HG02840 (cell line): ENCODE data around the gene TEAD4.

ENCODE experiments used
- ATAC-seq: cut with Tn5 transposase; IDR thresholded peaks from one replicate; pipeline ENCODE4 v1.9.1; 2021; ENCODE audit warnings: mild to moderate bottlenecking, moderate library complexity, moderate number of reproducible peaks; ENCODE audit not compliant: unreplicated experiment, low FRiP score

The TEAD4 gene

GRCh38 chr12:2959192-2959504 lies at the start of gene TEAD4:
TSS of gene TEAD4 (plus strand) at chr12:2959397.
- no peak for ATAC-seq

- no peak for ATAC-seq
Measured at GRCh38 chr12:2912216-2912575, 47.0 kb upstream of the TEAD4 start.

- no peak for ATAC-seq
Measured at GRCh38 chr12:2919249-2919648, 39.9 kb upstream of the TEAD4 start.

GRCh38 chr12:2922329-2922728 lies 36.9 kb upstream of the TEAD4 start:
- ATAC-seq: no peak

DNA sequence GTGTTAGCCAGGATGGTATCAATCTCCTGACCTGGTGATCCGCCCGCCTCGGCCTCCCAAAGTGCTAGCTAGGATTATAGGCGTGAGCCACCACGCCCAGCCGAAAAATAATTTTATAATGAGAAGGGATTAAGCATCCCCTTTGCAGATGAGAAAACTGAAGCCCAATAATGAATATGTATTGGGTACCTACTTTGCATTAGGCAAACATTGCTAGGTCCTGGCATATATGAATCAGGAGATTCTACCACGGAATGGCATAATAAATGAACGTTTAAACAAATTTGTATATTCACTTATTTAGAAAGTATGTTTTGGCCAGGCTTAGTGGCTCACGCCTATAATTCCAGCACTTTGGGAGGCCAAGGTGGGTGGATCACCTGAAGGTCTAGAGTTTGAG lies 36.1 kb upstream of the TEAD4 start:
- no peak for ATAC-seq

DNA sequence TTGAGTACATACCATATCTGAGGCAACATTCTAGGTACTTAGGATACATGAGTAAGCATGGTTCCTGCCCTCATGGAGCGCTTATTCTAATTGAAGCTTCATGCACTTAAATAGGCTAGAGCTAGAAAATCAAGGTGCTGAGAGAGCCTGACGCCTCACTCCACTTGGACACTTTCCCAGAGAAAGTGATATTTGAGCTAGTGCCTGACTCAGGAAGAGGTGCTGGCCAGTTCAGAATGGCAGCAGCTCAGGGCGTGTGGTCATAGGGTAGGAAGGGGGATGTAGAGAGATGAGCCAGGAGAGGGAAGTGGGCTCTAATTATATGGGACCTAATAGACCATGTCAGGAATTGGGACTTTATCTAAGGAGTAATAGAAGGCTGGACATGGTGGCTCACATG lies 35.2 kb upstream of the TEAD4 start:
- no peak for ATAC-seq

- no peak for ATAC-seq
Measured at GRCh38 chr12:2925322-2925995, 33.7 kb upstream of the TEAD4 start.

- ATAC-seq: no peak
Measured at GRCh38 chr12:2930865-2931264, 28.3 kb upstream of the TEAD4 start.

DNA sequence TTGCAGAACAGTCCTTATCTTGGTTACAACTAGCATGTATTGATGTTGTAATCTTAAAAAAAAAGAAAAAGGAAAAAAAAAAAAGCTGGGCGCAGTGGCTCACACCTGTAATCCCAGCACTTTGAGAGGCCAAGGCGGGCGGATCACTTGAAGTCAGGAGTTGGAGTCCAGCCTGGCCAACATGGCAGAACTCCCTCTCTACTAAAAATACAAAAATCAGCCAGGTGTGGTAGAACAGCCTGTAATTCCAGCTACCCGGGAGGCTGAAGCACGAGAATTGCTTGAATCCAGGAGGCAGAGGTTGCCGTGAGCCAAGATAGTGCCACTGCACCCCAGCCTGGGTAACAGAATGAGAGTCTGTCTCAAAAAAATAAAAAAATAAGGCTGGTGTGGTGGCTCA lies 25.6 kb upstream of the TEAD4 start:
- no peak for ATAC-seq

DNA sequence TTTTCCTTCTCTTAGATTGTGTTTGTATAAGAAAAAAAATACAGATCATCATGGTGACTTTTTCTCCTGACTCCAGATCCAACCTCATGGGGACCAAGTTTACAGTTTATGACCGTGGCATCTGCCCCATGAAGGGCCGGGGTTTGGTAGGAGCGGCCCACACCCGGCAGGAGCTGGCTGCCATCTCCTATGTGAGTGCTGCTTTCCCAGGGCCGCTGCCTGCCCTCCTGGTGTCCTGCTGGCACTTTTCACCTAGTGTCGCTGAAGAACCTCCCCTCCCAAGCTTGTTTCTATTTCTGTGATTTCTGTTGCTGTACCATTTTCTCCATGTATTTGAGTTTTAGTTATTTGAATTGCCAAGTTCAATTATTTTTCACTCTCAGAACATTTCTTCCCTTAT lies 24.8 kb upstream of the TEAD4 start:
- no peak for ATAC-seq

- ATAC-seq: no peak
Measured at GRCh38 chr12:2936301-2936700, 22.9 kb upstream of the TEAD4 start.

DNA sequence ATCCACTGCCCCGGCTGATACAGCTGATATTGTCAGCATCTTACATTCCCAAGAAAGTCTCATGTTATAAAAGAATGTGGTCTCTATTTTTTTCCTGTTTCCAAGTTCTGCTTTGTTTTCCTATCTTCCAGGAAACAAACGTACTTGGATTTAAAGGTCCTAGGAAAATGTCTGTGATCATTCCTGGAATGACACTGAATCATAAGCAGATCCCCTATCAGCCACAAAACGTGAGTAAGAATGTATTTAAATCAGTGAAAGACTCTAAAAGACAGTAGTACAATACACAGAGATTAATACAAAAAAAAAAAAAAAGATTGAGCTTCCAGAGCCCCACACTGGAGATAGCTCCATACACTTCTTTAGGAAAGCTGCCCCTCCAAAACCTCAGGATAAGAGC lies 21.7 kb upstream of the TEAD4 start:
- no peak for ATAC-seq

GRCh38 chr12:2939191-2939590 lies 20.0 kb upstream of the TEAD4 start:
- ATAC-seq: no peak

- ATAC-seq: no peak
Measured at GRCh38 chr12:2940564-2940963, 18.6 kb upstream of the TEAD4 start.

GRCh38 chr12:2941524-2941923 lies 17.7 kb upstream of the TEAD4 start:
- no peak for ATAC-seq

DNA sequence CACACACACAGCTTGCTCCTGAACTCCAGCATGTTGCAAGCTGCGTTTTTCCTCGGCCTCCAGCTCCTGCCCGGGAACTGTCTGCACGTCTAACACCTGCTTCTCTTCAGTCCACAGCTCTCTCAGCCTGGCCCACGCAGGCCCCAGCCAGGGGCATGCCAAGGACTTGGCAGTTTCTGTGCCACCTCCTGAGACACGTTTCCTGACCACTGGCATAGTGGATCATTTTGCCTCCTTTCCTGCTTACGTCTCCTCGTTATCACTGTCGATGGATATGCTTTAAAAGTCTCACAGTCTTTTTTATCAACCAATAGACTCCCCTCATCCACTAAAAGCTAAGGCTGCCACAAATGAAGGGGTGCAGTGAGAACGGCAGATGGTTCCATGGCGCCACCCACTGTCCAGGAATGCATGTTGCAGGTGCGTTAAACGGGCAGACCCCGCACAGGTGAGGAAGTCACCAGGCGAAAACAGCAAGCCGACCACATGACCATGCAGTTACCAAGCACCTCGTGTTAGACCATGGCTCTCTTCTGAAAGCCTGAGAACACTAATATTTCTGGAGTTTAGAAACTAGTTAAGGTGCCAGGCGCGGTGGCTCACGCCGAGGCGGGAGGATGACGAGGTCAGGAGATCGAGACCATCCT lies 14.7 kb upstream of the TEAD4 start:
- ATAC-seq: no peak

DNA sequence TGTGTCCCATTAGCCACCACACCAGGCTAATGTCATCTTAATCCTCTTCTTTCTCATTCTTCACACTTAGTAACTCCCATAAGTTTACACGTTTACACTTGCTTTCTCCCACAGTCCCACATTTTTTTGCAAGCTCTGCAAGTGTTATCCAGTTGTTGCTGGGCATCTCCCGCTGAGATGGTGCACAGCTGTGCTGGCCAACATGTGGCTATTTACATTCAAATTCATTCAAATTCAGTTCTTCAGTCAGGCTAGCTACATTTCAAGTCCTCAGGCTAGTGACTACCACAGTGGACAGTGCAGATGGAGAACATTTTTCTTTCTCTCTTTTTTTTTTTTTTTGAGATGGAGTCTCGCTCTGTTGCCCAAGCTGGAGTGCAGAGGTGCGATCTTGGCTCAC lies 9.8 kb upstream of the TEAD4 start:
- no peak for ATAC-seq

DNA sequence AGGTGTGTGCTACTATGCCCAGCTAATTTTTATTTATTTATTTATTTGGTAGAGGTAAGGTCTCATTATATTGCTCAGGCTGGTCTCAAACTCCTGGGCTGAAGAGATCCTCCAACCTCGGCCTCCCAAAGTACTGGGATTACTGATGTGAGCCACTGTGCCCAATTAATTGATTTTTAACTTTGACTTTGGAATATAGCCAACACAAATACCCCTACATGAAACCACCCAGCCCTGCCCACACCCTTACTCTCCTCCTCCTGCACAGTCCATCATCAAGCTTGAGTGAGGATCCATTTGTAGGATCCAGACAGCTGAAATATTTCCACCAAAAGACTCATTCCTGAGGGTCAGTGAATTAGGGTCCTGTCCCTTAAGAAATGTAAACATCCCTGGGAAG lies 3.3 kb upstream of the TEAD4 start:
- ATAC-seq: no peak

DNA sequence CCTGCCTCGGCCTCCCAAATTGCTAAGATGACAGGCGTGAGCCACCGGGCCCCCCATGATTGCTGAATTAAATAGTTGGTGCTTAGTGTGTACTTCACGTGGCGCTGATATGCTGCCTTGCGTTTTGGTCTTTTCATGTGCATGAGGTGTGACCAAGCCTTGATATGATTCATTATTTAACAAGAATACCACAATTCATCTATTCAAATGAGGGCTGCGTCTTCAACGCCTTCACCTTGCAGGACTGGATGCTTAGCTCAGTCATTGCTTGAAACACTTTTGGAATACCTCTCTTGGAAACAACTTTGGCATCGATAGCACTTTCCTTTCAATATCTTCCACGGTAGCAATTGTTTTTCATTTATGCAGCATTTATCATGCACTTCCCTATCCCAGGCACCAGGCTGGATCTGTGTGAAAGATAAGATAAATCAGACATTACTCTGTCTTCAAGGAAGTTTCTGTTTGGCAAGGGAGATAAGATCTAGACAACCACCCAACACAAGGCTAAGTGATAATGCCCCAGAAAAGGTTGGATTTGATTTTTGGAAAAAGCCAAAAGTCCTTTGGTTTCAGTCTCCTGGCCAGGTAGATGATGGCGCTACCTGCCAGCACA lies 1.3 kb upstream of the TEAD4 start:
- no peak for ATAC-seq

- no peak for ATAC-seq
Measured at GRCh38 chr12:2958432-2959191, 585 bp upstream of the TEAD4 start.

- ATAC-seq: no peak
Measured at GRCh38 chr12:2959505-2960389, 550 bp downstream of the TEAD4 start.
